Effector CD4-positive, alpha-beta T cell (primary cell): ENCODE results near the gene ACTA2.

ENCODE experiments used
- DNase-seq: peaks from one replicate; pipeline ENCODE4 v3.0.0-alpha.2; 2020

ACTA2 gene

DNA sequence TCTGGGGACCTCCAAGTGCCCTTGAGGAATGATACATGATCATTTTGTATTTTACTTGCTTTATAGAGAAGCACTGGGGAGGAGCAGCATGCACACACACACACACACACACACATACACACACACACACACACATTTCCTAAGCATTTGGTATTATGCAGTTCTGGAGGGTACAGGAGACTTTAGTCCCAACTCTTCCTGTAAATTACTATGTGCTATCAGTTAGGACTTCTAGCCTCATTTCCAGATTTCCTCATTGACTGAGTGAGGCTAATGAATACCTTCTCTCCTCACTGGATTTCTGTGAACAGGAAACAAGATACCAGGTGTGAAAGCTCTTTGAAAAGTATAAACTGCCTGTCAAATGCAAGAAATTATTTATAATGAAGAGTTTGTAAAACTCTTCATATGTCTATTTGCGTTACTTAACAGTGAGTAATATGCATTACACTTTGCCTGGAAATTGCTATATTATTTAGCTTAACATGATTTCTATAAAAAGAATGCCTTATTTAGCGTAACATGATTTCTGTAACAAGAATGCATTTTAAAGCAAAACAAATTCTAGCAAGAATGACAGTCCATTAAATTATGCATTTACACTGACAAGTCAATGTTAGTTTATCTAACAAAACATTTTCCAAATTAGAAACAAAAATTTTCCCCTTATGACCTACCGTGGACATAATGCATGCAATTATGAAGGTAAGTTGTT lies 34.2 kb downstream of the ACTA2 start:
- no peak for DNase-seq

DNA sequence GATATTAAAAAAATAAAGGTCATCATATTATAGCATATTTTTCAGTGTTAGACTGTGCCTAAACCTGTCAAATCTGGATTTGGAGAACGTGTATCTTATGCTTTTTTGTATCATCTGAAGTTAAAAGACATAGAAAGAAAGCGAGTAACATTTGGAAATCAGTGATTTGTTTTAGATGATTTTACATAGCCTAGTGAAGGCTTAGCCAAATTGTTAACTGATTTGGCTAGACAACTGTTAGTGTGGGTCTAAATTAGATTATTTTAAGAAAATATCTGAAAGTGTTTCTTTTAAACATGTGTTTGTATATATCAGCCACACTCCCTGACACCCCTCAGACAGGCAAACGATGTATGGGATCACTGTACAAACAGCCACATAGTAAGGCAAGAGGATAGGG lies 35.6 kb downstream of the ACTA2 start:
- DNase-seq: no peak

DNA sequence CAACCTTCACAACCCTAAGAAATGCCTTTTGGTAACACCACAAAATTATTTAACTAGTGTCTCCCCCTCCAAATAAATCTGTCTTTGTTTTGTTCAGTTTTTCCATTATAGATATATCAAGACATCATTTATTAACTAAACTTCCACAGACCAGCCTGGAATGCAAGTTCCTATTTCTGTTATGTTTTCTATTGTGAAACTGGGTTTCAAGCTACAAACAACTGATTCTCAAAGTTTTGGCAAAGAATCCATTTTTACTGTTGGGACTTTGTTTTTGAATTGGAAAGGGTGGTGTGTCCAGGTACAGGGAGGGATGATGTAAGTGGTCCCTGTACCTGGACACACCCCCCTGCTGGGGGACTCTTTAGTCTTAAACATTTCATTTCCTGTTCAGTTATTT lies 36.3 kb downstream of the ACTA2 start:
- no peak for DNase-seq

DNA sequence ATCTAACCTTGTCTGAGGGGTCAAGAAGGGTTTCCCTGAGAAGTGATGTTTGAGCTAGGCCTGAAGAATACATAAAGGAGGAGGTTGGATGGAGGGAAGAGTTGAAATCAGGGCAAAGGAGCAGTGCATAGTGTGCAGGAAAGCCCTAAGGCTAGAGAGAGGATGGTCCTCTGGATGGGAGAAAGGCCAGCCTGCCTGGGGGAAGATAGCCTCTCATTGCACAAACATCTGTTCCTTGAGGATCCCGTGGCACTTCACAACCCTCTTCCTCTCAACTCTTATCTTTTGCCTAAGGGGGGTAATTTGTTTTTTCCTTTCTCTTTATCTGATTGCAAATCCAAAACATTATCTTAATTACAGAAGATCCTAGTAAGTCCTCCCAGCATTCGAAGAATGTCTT lies 36.8 kb downstream of the ACTA2 start:
- DNase-seq: no peak

DNA sequence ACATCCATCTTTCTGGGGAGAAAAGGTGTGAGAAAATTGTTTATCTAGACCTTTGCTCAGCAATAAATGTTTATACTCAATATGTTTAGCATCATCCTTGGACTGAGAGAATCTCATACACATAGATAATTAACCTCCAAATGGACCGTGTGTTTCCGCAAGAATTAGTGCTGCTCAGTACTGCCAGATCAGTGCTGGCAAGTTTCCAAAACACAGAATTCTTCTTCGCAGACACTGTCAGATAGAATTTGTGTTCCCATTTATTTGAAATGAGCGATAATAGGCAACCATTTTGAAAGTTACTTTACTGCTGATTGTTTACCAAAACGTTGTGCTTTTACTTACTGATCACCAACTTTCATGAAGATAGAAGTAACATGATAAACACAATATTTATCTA lies 38.8 kb downstream of the ACTA2 start:
- DNase-seq: no peak

DNA sequence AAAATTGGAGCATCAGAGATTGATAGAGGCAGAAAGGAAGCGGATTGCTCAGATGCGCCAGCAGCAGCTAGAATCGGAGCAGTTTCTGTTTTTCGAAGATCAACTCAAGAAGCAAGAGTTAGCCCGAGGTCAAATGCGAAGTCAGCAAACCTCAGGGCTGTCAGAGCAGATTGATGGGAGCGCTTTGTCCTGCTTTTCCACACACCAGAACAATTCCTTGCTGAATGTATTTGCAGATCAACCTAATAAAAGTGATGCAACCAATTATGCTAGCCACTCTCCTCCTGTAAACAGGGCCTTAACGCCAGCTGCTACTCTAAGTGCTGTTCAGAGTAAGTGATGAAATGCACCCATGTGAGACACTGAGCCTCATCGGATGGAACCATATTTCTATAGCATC lies 39.4 kb downstream of the ACTA2 start:
- no peak for DNase-seq

DNA sequence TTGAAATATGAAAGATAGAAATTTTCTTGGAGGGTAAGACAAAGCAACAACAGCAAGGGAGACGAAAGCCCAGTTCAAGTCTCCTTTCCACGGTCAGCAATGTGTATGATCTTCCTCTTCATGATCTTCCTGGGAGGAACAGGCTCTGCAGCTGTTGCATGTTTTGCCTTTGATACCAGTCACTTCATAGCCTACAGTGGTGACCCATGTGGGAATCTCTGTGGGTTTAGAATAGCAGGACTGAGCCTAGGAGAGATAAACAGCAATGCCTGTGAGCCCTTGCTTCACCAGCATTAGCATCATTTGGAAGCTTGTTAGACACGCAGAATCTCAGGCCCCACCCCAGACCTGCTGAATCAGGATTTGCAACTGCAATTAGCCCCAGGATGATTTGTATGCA lies 40.7 kb downstream of the ACTA2 start:
- DNase-seq: no peak

DNA sequence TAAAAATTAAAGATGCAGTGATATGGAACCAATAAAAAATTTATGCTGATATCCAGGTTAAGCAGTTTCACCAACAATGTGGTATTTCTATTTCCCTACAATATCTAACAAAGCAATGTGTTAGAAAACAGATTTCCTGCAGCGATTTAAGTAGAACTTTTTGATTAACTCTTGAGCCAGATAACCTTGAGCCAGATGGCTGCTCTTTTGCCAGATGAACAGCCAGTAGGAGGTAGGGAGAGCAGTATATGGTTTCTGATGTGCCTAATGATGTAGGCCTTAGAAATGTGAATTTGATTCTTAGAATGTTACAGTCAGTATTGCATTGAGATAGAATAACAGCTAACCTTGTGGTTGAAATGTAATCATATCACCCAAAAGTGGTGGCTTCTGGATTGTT lies 41.5 kb downstream of the ACTA2 start:
- DNase-seq: no peak

DNA sequence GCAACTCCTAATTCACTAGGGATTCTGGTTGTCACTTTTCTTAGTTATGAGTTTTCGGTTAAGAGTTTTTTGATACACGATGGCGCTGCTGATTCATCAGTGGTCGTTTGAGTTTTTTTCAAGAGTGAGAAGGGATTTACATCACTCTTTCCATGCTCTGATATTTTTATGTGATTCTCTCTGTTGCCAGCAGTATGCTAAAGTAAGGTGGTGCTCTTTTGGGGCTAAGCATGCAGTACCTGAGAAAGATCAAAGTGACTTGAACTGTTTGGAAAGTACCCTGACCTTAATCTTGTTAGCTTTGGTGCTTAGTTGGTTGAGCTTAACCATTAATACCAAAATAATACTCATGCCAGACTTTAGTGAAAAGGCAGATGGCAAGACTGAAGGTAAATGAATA lies 44.4 kb downstream of the ACTA2 start:
- no peak for DNase-seq

DNA sequence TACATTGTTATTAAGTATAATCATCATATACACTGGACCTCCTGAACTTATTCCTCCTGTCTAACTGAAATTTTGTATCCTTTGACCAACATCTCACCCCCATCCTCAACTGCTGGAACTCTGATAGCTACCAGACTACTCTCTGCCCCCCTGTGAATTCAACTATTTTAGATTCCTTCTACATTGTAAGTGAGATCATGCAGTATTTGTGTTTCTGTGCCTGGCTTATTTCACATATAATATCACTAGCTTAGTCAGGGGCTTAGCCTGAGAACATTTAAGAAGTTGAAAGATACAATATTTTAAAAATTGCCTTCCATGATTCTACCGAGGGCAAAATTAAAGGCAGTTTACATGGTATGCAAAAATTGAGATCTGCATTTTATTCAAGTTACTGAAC lies 45.7 kb downstream of the ACTA2 start:
- DNase-seq: no peak

DNA sequence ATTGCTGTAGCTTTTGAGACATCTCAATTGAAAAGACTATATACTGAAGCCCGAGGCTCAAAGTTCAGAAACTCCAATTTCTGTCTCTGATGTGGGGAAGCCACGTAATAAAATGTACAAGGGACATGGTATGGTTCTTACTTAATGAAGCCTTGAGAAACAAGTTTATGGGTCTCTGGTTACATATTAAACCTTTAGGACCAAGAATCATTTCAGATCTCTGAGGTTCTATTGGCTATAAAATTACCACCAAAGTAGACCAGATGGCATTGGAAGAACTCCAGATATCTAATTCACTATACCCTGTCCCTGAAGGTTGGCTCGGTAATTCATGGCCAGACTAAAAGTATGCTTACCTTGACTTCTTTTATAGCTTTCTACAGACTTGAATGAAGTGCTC lies 48.9 kb downstream of the ACTA2 start:
- no peak for DNase-seq

DNA sequence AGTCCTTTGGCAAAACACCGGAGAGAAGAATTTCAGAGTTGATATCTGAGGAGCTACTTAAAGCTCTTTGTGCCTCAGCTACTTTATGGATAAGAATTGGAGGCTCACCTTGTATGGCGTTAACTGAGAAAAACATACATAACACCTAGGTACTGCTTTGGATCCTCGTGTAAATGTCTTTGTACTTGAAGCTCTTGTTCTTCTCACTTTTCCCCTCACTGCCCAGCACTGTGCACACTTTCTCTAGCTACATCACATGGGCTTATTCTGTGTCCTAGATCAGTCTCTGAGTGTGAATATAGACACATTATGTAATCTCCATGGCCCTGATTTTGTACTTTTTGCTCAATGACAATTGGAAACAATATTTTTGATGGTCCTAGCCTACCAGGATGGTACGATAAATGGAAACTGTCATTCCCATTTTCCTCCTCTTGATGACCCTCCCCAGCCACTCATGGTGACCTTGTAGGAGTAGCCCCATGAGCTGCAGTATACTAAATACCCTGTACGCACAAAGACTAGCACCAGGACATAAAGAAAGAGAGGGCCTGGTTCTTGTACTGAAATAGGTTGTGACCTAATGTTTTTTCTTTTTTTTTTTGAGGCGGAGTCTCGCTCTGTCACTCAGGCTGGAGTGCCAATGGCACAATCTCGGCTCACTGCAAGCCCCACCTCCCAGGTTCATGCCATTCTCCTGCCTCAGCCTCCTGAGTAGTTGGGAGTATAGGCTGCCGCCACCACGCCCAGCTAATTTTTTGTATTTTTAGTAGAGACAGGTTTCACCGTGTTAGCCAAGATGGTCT lies 50.4 kb downstream of the ACTA2 start:
- no peak for DNase-seq

DNA sequence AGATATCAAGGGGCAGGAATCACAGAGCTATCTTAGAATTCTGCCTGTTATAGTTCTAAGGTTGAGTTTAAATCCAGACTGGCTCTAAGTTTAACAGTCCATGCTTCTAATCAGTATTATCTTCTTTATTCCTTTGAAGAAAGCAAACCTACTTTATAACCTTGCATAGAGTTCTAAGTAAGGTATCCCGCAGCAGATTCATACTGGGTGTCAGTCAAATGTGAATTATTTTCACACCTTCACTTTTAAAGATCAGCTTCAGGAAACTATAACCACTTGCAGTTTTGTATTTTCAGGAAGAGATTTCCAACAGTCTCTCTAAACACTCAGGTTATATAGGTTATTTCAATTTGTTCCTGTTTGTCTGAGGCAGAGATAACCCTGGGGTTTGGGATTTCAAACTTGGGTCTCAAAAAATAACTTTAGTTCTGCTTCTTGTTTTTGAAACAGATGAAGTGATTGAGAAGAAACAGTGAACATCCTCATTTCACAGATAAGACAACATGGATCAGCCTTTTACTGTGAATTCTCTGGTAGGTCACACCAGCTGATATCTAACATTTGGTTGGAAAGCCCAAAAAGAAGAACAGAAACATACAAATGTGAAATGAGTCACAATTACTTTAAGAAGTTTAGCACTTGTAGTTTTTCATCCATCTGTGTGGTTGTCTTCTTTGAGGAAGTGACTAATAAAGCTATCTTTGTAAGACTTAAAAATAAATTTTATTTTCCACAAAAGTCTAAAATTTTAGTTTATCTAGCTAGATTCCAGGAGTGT lies 51.2 kb downstream of the ACTA2 start:
- DNase-seq: no peak

DNA sequence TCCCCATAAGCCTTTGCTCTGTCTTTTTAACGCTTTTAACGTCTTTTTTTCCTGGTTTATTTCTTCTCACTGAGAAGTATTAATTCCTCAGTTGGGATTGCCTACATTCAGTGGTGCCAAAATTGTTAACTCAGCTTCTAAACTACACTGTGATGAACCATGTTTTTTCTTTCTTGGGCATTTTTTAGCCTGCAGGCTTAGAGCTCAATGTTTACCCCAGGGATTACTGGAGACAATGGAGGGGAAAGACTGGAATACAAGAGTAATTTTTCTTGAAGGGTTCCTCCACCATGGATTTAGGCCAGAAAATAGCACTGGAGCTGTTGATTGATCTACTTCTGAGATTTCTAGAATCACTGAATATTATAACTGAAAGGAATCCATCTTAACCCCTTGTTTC lies 52.7 kb downstream of the ACTA2 start:
- no peak for DNase-seq

DNA sequence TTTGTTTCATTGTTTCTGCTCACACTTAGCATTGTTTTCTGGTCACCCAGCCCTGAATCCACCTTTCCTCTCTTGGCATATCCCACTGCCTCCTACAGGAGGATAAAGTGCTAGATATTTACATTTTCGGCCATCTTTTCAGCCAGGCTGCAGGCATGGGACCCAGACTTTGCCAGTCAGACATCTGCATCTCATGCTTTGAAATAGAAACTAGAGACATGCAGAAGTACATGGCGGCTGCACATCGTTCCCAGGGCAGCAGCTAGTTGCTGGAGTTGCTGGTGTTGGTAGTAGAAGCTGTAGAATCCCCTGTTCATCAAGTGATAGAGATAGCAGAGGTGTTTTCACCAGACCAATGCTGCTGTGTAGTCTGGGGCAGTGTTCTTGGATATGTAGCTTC lies 53.8 kb downstream of the ACTA2 start:
- no peak for DNase-seq

DNA sequence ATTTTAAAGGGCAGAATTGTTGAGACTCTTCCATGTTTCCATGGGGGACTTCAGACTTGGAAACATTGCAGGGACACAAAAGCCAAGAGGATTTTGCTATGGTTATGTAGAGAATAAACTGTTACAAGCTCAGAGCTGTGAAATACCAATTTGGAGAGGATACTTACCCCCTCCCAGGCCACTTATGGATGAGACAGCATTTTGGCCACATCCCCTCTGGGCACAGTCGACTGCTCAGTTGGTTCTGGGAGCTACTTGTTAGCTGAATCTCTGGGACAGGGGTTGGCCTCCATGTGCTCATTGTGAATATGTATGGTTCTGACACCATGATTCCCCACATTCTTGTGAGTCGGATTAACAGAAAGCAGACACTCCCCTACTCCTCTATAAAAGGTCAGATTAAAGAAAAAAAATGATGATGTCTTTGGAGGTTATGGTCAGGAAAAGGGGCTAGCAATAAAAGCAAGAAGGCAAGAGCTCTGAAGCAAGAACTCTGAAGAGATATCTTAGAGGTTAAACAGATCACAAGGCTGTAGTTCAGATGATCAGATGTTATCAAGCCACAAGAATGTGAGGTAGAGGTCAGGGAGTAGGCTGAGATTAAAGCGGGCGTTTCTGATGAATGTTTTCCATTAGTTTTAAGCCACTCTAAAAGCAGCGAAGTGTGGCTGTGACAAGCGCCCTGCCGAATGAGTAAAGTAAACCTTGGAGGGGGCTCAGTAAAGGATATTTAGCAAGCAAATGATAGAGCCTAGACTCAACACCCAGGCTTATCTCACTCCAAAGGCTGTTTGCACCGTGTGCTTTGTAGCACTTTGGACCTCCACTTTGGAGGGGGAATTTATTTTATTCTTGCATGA lies 55.3 kb downstream of the ACTA2 start:
- DNase-seq: no peak

DNA sequence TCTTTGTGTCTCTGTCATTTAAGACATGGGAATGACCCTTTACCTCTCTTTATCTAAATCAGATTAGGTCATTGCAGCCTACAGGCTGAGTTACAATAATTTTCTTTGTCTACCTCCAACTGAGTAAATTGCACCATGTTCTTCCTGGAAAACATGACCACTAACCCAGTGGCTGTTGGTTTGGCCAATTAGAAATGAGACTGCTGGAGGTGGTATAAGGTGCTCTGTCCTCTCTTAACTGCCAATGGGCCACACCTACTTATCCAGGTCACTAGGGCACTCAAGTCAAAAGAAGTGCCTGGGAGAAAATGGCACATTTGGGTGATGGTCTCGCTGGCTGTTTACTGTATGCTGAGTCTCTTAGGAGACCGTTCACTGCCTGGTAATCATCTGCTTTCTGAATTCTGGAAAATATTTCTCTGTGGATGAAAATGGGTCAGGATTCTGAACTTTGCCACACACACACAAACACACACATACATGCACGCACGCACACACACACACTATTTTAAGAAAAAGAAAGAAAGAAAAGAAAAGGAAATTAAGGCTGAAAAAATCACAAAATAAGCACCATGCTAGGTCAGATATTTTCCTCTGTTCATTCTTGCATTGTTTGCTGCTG lies 56.1 kb downstream of the ACTA2 start:
- no peak for DNase-seq

DNA sequence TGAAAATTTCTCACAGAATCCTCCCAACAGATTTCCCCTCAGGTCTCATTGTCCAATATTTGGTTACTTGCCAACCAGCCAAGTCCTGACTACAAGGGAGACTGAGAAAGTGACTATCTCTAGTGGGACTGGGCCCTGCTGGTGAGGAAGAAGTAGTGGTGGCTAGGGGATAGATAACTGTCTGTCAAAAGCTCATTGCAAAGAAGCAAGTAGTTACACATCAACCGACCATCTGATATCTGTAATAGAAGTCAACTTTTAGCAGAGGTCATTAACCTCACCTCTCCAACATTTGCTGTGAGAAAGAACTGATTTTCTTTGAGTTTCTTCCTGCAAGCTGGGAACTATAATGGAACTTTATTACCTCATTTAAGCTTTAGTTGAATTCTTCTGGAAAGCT lies 57.3 kb downstream of the ACTA2 start:
- no peak for DNase-seq

DNA sequence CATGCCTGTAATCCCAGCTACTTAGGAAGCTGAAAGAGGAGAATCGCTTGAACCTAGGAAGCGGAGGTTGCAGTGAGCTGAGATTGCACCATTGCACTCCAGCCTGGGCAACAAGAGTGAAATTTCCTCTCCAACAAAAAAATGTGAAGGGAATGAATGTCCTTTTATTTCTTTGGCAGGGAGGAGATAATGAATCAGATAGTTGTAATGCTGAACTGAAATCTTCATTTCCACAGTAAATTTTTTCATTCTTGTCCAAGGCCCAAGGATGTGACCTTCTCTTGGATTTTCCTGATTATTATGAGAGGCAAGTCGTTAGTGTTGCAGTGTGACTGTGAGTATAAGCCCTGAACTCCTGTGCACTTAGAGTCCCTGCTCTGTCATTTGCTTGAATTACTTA lies 59.0 kb downstream of the ACTA2 start:
- no peak for DNase-seq

DNA sequence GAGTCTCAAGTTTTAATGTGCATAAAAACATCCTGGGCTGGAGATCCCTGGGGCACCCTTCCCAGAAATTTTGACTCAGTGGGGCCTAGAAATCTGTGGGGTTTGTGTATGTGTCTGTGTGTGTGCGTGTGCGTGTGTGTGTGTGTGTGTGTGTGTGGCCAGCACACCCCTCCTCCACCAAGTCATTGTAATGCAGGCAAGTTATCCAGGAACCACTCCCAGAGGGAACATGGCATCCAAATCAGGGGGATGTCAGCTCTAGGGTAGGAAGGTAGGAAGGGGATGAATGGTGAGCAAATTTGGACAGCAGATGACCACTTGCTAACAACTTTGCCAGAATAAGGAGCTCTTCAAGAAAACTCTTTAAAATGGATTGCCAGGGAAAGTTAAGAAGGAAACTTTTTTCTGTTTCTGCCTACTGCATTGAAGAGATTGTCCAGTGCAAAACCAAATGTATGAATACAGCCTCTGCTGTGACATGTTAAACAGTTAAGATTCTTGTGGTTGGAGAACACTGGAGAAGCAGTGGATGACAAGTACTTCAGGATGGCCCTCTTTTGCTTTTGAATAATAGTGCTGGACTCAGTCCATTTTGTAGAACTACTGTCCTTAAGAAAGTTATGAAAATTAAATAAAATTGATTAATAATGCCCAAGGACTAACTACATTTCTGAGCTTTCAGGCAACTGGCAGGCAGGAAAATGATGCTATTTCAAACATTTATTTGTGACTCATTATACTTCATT lies 60.2 kb downstream of the ACTA2 start:
- no peak for DNase-seq

DNA sequence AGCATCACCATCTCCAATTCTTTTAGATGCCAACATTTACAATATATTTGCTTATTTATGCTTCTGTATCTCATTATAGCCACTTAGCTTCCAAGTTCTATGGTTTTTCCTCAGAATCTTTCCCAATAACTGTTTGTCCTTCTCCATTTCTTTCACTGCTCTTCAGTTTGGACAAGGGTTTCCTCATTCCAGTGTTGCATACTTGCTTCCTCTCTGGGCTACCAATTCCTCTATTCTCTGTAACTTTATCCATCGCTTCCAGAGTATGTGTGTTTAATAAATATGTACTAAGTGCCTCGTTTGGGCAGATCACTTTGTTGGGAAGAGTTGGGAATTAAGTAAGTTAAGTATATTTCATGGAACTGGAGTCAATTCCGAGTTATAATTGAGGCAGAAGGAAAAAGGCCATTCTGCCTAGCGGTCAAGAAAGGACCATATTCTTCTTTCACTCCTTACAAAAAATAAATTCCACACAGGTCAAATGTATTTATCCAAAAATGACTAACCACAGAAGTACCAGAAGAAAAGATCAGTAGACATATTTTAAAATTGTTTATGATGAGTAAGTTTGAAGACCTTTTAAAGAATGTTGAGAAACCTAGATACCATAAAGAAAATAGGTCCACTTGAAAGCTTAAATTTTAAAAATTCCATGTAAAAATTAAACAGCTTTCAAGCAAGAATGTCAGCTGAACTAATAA lies 61.7 kb downstream of the ACTA2 start:
- DNase-seq: no peak
